Upper lobe of left lung (tissue), 4 donors: Measurements from ENCODE around the gene PODXL2.

Experiments used
- CTCF ChIP-seq, 6 experiments: fragments of 450-650 bp in 4 of 6; fragments of 200-600 bp in 2 of 6; sonication (generic) in 2 of 6; IDR thresholded peaks; one replicate each; pipeline ENCODE4 v1.5.1; 2016 to 2019; ENCODE audit warnings: antibody characterized with exemption in 6 of 6
- POLR2A ChIP-seq, 4 donors: fragments of 450-650 bp; IDR thresholded peaks; one replicate each; pipeline ENCODE4 v1.5.1; 2016 to 2017; ENCODE audit warnings: antibody characterized with exemption in 4 of 4, mild to moderate bottlenecking in 2 of 4
- POLR2AphosphoS5 ChIP-seq, 2 donors: sonication (generic); formaldehyde crosslinking; IDR thresholded peaks; one replicate each; pipeline ENCODE4 v1.5.1; 2017; ENCODE audit warnings: antibody characterized with exemption in 2 of 2

- TF ChIP-seq CTCF (IDR thresholded peaks at IDR 0.05) (no peak), POLR2A (IDR thresholded peaks at IDR 0.05) (no peak), POLR2AphosphoS5 (IDR thresholded peaks at IDR 0.05) (no peak)
Measured at GRCh38 chr3:127604035-127604434, 24.9 kb upstream of the PODXL2 start.
